Femur (tissue), 1 donor: ENCODE measurements around the gene MYF6.
"Not testable (repeated sequence)": the region's sequence is repeated elsewhere in the genome, so short reads cannot be mapped to it uniquely, and the experiment has no call there.

ENCODE experiments used
- DNase-seq: peaks from one replicate; pipeline ENCODE4 v3.0.0-alpha.2; 2017

Gene MYF6

DNA sequence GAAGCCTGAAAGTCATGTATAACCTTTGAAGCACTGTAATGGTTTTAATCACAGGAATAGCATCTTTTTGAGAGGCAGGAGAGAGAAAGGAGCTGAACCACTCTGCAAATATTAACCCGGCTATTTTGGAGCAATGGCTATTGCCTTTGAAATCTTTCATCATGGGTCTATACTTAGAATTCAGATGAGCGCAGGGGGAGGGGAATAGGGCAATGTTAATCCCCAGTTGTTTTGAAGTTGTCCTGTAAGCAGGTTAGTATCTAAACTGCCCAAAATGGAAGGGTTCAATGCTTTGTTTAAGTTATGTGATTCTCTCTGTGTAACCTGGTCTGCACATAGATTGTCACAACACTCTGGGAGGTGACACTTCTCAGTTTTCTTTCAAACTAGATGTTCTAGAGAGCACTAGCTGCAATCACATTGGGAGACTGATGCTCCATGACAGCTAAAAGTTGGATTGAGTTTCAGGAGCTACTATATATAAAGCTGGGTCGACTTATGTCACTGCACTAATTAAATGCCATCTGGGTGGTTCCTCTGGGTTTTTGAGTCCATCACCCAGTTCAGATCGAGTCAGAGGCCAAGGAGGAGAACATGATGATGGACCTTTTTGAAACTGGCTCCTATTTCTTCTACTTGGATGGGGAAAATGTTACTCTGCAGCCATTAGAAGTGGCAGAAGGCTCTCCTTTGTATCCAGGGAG is at the start of gene MYF6:
TSS of gene MYF6 (plus strand) at position 509 of the 704 bp plus-strand sequence. CDS start at position 595, 86 bp downstream.
- DNase-seq = no peak

DNA sequence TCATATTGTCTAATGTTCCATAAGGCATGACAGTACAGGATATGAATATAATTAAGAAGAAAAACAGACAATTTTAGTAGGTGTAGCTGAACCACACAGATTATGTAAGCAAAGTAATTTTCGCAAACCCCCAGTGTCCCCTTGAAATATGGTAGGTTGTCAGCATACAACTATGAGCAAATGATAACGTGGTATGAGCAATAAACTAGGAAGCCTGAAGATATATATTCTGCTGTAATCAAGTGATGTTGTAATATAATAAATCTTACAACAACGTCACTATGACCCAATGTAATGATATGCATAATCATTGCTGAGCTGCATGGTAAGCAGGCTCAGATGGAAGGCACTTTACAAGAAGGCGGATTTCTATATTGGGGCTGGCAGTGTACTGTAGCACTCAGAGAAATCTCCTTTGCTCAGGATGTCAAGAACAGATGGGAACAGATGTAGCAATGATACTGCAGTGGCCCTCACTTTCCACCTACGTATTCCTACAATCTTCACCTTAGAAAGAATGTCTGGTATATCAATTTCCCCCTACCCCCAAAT is 47.8 kb upstream of the MYF6 start:
- DNase-seq = no peak

DNA sequence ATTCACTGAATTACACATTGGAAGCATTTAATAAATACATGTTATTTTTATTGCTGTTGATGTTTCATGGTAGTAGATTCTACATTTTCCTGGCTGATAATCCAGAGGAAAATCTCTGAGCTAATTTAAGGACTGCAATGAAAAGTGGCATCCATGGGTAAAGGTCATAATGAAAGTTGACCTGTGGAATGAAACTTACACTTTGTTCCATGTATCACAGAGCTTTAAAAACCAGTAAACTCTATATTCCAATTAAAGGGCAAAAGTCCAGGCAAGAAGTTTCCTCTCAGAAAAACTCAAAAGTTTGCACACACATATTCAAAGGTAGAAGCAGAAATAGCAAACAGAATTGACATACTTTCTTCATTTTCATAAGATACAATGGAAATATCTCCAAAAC is 44.8 kb upstream of the MYF6 start:
- DNase-seq = no peak

DNA sequence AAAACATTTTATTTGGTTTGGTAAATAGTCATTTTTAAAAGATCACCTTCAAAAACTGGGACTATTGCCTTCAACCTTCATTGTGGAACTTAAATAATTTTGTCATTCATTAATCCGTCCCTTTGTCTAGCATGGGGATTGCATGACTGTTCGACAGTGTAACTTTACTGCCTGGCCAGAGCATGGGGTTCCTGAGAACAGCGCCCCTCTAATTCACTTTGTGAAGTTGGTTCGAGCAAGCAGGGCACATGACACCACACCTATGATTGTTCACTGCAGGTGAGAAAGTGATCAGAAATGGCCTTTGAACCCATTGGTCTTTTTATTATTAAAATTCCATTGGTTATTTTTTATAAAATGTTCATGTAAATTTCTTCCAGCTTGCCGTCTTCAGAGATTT is 37.2 kb upstream of the MYF6 start:
- no peak for DNase-seq

DNA sequence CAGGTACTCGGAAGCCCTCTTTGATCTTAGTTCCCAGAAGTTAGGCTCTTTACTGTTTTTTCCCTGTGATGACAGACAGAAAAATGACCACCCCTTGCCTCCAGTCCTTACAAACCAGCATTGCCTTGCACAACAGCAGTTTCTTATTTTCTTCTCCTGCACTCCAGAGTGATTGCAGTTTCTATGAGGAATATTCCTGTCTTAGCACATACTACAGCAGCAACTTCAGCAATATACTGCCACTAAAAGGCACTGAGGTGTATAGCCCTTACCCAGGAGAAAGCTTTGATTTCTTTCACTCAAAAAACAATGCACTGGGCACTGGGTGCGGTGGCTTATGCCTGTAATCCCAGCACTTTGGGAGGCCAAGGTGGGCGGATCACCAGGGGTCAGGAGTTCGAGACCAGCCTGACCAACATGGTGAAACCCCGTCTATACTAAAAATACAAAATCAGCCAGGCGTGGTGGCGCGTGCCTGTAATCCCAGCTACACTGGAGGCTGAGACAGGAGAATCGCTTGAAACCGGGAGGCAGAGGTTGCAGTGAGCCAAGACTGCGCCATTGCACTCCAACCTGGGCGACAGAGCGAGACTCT is 31.3 kb upstream of the MYF6 start:
- DNase-seq = not testable (repeated sequence)

DNA sequence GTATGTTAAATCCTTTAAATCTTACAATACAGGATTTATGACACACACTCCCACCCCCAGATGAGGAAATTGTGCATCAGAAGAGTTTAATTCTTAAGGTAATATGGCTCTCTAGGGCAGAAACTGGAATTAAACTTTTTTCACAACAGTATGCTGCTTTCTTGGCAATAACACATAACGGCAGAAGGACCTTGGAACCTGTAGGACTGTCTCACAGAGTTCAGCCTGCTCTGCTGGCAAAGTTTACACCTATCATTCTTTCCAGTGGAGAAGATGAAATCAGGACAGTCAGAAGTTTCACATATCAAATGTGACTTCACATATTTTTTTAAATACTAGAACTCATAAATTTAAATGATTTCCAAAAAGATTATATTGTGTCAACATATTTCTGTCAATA is 30.6 kb upstream of the MYF6 start:
- no peak for DNase-seq

DNA sequence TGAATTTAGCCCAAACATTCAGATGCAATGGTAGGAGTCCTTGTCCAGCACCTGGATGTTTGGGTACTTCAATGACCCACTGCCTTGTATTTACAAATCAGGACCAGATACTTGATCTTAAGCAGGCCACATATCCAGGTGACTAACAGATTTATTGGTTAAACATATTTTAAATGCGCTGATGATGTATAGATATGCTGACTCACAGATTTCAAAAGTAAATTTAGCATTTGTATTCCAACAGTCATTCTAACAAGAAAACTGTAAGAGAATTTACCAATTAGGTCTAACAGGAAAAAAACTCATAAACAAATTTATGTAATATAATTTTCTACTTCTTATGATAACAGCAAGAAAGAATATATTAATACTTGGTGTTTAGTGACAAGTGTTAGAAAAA is 29.4 kb upstream of the MYF6 start:
- DNase-seq = no peak

DNA sequence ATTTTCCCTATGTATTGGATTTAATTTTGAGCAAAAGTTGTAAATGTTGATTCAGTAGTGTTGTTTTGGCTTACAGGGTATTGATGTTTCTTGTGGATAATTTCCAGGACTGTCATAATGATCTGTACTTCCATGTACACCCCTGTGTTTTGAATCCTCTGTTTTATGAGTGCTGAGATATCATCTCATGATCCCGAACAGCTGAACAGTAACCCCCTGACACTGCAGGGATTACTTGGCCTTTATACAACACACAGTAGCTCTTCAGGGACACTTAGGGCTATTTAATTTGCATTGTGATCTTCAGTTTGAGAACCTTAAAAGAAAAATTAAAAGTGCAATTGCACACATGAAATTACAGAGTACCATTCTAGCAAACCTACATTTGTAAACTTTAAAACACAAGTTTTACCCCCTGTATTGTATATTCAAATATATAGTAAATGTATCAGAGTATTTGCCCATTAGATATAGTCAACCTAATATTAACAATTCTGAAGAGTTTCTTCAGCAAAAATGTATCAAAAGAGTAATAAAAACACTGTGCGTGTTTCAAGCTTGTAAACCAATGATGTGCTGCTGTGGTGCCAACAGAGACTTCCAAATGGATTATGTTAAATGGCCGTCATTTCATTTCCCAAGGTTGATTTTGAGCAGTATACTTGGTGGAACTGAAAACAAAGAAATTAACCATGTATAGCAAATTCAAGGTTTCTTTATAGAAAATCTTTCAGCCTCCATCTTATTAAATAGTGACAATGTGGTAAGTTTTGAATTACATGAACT is 27.9 kb upstream of the MYF6 start:
- no peak for DNase-seq

DNA sequence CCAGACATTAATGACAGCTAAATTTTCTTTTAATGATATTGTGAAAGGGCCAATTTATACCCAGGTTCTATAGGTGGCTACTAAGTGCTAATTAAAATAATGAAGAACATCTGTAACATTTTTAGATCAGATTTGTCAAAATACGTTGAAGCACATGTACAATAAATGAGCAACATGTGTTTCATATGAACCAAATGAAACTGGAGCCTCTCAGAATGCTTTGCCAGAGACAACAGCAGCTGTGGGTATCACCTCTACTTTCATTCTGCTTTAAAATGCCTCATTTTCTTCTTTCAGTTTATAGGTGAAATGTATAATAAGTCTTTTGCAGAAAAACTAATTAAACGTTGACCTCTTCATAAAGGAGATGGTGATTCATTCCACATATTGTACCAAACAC is 26.1 kb upstream of the MYF6 start:
- no peak for DNase-seq

DNA sequence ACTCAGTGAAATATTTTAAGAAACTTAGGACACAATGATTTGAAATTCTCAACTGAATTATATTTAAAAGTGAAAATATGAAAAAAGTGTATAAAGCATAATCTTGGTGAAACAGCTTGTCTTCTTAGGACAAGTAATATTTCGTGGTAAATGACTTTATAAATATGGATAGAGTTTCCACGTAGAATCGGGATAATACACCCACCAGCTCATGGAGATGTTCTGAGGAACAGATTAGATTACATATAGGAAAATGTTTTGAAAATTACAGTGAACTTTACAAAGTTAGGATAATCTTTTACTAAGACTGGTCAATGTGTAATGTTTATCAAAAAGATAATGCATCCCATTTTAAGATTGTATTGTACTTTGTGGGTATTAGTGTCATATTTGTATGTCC is 25.6 kb upstream of the MYF6 start:
- no peak for DNase-seq

DNA sequence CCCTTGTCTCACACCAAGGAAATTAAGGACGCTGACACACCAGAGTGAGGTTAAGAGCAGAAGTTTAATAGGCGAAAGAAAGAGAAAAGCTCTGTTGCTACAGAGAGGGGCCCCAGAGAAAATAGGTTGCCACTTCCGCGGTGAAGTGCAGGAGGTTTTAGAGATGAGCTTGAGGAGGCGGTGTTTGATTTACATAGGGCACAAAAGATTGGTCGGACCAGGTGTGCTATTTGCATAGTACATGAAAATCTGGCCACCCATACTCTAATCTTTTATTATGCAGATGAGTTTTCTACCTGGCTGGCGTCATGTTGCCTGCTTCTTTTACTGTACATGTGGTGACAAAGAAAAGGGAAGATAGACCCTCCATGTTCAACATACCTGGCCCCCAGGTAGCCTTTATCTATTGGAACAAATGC is 23.3 kb upstream of the MYF6 start:
- no peak for DNase-seq

DNA sequence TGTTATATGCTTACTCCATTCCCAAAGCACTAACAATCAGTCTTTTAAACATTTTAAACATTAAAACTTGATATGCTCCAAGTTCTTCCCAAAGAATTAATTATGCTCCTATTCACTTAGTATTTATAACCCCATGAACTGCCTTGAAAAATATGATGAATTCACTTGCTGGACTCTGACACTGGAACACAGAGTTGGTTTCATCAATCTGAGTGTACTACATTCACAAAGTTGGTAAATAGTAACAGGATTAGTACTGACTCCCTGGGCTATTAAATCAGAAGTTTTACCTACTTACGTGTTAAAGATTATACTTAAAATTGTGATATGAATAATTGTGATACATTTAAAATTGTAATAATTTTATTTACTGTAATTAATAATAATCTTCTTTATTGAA is 17.3 kb upstream of the MYF6 start:
- no peak for DNase-seq

DNA sequence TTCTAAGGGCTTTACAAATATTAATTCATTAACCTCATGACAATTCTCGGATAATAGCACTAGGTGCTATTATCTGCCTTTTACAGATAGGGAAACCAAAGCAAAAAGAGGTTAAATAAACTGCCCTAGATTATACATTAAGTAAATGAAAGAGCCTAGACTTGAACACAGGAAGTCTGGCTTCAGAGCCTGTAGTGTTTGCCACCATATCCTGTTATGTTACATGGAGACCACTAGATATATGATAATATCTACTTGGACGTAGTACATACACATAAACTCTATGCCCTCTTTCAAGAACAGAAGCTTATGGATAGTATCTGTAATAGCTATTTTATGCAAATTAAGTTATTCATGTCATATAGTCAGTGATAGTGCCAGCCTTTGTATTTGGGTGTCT is 16.9 kb upstream of the MYF6 start:
- no peak for DNase-seq

DNA sequence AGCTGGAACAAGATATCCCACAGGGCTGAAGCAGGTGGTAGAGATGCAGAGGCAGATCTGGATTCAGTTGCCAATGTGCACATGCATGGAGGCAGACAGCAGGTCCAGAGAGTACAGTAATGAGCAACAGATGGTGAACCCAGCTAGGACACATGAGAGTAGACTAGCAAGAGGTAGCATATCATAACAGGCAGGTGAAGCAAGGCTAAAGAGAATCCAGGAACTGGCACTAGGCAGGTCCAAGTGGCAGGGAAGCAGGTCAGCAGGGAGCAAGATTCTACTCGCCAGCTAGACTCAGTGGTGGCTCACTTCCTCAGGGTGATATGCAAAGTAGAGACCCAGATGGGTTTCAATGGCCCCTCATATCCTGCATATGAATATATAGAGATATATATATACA is 15.3 kb upstream of the MYF6 start:
- no peak for DNase-seq

DNA sequence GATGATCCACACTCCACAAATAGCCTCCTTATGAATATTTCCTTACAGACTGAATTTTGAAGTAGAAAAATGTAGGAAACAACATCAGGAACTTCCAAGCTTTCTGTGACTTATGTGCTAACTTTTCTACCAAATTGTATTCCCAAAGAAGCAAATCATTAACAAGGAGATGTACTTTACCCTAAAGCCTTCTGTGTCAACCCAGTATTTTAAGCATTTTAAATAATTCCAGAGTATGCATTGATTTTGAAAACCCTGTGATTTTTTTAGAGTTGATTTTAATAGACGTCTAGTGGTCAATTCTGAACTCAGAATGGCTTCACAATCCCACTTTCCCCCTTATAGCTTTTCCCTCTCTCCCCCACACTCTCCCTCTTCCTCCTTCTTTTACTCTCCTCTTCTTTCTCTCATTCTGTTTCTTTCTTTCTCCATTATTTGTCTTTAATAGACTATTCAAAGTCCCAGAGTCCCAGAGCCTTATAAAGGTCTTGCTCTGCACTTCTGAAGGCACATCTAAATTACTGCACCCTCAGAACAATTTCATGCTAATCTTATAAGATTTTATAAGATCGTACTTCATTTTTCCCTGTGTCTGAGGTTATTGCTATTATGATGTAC is 10.1 kb upstream of the MYF6 start:
- no peak for DNase-seq

DNA sequence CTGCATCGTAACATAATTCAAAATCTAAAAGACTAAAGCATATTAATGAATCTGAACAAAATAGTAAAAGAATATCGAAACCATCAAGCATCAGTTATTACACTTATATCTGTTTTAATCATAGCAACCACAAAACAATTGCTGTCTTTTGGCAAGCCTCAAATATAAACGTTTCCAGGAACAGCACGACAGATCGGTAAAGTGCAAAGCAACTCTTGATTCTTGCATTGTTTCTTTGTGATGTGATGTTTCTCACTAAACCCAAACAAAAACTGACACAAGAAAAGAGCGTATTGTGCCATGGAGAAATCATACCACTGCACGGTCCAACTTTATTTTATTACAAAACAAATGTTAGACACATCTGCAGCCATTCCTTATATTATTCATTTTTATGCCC is 9.2 kb upstream of the MYF6 start:
- no peak for DNase-seq

DNA sequence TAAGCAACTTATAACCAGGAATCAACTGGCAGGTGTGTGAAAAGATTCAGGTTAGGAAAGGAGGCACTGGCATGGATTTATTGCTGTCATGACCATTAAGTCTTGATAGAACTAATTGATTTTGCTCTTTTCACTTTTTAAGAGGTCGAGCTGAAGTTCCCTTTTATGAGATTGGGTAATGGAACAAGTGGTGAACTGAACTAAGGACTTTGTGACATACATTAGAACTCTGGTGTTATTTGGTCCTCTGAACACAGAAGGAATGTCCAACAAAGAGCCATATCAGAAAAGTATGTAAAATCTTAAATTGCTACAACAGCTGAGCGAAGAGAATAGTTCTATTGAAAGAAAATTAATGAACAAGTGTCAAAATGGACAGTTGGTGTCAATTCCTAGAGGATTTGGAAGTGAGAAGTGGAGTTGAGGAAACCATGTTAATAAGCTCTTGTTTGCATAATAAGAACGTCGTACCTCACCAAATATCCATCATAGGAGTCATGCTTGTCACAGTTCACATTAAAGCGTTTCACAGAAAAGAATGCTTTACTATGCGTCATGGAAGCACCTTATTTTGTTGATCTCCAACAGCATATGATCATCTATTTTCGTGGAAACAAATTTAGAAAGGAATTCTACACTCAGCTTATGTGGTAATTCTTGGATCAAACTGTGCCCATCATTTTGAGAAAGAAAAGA is 8.4 kb upstream of the MYF6 start:
- no peak for DNase-seq

DNA sequence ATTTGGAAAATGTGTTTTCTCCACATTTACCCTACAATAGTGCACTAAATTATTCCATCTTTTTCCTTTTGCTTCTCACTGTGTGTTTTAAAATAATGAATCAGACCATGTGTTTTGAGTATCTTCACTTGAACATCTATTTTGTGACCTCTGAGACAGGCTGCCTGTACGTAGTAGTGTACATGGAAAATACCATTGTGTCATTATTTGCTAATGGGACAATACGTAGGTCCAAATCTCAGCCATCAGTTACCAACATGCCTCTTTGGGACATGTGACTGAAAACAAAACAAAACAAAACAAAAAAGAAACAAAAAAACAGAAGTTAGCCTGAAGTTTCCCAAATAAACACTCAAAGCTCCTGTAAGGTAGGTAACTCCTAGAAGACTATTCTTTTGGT is 7.1 kb upstream of the MYF6 start:
- no peak for DNase-seq

DNA sequence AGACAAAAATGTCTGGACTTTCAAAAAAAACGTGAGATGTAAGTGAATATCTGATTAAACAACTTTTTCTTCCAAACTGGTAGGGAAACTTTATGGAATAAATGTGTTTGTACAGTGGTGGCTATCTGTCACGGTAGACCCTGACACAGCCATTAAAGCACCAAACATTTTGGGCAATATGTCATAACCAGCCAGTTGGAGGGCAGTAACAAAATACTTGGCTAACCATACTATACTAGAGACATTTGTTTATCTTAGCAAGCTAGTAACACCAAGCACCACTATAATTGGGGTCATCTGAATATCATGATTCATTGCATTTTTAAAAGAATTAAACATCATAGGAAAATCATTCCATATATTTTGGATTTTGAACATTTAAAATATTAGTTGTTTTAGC is 6.0 kb upstream of the MYF6 start:
- DNase-seq = no peak

DNA sequence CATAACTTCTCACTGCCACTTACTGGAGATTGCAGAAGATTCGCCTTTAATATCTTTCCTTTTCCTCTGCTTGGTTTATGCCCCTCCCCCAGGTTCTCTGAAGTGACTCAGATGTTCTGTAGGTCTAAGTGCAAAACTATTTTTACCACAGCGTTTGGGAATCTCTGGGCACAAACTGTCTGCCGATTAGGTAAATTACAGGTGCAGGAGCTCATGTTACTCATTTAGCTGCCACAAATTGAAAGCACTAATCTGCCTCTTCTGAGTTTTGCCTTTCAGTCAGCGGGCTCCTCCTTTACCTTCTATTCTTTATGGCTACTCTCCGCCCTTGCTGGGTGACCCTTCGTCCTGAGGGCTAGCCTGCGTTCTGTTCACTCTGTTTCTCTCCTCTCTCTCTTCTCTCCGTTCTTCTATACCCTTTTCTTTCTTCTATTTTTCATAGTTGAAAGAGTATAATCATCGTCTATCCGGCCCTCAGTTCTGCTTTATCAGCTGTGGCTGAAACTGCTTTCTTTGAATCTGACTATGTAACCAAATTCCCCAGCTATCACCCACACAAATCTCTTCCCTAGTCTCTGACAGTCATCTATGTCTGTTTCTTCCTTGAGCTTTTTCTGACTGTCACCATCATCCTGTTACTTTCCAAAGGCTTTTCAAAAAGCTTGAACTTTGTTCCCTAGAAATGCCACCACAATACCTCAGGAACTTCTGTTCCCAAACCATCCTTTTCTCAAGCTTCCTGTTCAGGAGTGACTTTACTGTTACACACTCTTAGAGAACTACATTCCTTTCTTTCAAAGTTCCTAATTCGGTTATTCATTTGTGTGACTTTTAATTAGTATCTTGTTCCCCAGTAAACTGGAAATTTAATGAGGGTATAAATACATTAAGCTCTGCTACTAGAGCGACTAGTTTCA is 4.3 kb upstream of the MYF6 start:
- DNase-seq = peak; percentile 19

DNA sequence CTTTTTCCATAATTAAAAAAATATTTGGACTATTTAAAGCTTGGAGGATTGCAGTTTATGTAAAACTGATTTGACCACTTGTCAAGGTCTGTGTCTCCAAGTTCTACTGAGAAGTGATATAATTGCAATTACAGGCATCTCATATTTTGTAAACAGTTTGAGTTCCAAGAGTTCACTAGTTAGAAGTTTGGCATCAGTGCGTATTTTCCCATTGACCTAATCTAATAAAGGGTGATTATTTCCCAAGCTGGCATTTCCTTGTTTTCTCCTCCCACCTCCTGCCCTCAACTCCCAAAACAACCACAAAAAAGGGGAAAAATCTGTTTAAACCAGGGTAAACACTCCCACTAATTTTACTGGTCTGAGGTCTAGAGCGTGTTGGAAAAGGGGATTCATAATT is 3.0 kb upstream of the MYF6 start:
- DNase-seq = no peak

DNA sequence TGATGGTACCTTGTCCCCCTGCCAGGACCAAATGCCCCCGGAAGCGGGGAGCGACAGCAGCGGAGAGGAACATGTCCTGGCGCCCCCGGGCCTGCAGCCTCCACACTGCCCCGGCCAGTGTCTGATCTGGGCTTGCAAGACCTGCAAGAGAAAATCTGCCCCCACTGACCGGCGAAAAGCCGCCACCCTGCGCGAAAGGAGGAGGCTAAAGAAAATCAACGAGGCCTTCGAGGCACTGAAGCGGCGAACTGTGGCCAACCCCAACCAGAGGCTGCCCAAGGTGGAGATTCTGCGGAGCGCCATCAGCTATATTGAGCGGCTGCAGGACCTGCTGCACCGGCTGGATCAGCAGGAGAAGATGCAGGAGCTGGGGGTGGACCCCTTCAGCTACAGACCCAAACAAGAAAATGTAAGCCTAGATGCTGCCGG is 410 bp downstream of the MYF6 start:
- no peak for DNase-seq
